HEK293 (cell line): Measurements from ENCODE around the gene PRKCA.

Experiments
- BCL11A ChIP-seq: fragments of 450-650 bp; formaldehyde crosslinking; IDR thresholded peaks from 2 replicates; pipeline ENCODE4 v1.5.1; 2016; ENCODE audit warnings: low read depth, missing biosample characterization, missing genetic modification characterization
- GFI1B ChIP-seq: fragments of 450-650 bp; formaldehyde crosslinking; IDR thresholded peaks from 2 replicates; pipeline ENCODE4 v1.5.1; 2016; ENCODE audit warnings: missing biosample characterization, missing genetic modification characterization
- MEIS1 ChIP-seq: sonication (generic); formaldehyde crosslinking; IDR thresholded peaks from 2 replicates; pipeline ENCODE4 v1.8.1; 2022; ENCODE audit warnings: missing genetic modification reagents, mild to moderate bottlenecking, borderline replicate concordance
- SP7 ChIP-seq: fragments of 450-650 bp; formaldehyde crosslinking; IDR thresholded peaks from 2 replicates; pipeline ENCODE4 v1.5.1; 2016; ENCODE audit warnings: missing biosample characterization, missing genetic modification characterization
- TCF7L2 ChIP-seq: IDR thresholded peaks from 2 replicates; pipeline ENCODE4 v1.6.1; 2011; ENCODE audit warnings: low read depth, mild to moderate bottlenecking, inconsistent platforms, low read length, moderate library complexity, borderline replicate concordance
- YY1 ChIP-seq: fragments of 450-650 bp; formaldehyde crosslinking; IDR thresholded peaks from 2 replicates; pipeline ENCODE4 v1.5.1; 2018; ENCODE audit warnings: missing biosample characterization, missing genetic modification characterization
- ZBTB20 ChIP-seq: fragments of 450-650 bp; formaldehyde crosslinking; IDR thresholded peaks from 2 replicates; pipeline ENCODE4 v1.5.1; 2016; ENCODE audit warnings: missing biosample characterization, missing genetic modification characterization
- ZBTB44 ChIP-seq: fragments of 450-650 bp; IDR thresholded peaks from 2 replicates; pipeline ENCODE4 v1.5.1; 2018; ENCODE audit warnings: missing biosample characterization, mild to moderate bottlenecking, missing genetic modification characterization
- ZEB2 ChIP-seq: fragments of 450-650 bp; formaldehyde crosslinking; IDR thresholded peaks from 2 replicates; pipeline ENCODE4 v1.5.1; 2016; ENCODE audit warnings: missing biosample characterization, missing genetic modification characterization
- ZFP37 ChIP-seq: fragments of 450-650 bp; formaldehyde crosslinking; IDR thresholded peaks from 2 replicates; pipeline ENCODE4 v1.5.1; 2016; ENCODE audit warnings: missing biosample characterization, missing genetic modification characterization
- ZNF121 ChIP-seq: fragments of 450-650 bp; formaldehyde crosslinking; IDR thresholded peaks from 2 replicates; pipeline ENCODE4 v1.5.1; 2016; ENCODE audit warnings: missing biosample characterization, missing genetic modification characterization
- ZNF157 ChIP-seq: fragments of 450-650 bp; formaldehyde crosslinking; IDR thresholded peaks from 2 replicates; pipeline ENCODE4 v1.5.1; 2016; ENCODE audit warnings: missing biosample characterization, missing genetic modification characterization
- ZNF2 ChIP-seq: fragments of 450-650 bp; formaldehyde crosslinking; IDR thresholded peaks from 2 replicates; pipeline ENCODE4 v1.5.1; 2016; ENCODE audit warnings: missing biosample characterization, missing genetic modification characterization
- ZNF239 ChIP-seq: fragments of 450-650 bp; formaldehyde crosslinking; IDR thresholded peaks from 2 replicates; pipeline ENCODE4 v1.5.1; 2016; ENCODE audit warnings: missing biosample characterization, missing genetic modification characterization
- ZNF324 ChIP-seq: fragments of 450-650 bp; formaldehyde crosslinking; IDR thresholded peaks from 2 replicates; pipeline ENCODE4 v1.5.1; 2016; ENCODE audit warnings: missing biosample characterization, missing genetic modification characterization
- ZNF404 ChIP-seq: fragments of 450-650 bp; formaldehyde crosslinking; IDR thresholded peaks from 2 replicates; pipeline ENCODE4 v1.5.1; 2017; ENCODE audit warnings: missing biosample characterization, missing genetic modification characterization
- ZNF423 ChIP-seq: fragments of 450-650 bp; formaldehyde crosslinking; IDR thresholded peaks from 2 replicates; pipeline ENCODE4 v1.5.1; 2016; ENCODE audit warnings: missing biosample characterization, missing genetic modification characterization
- ZNF426 ChIP-seq: fragments of 450-650 bp; formaldehyde crosslinking; IDR thresholded peaks from 2 replicates; pipeline ENCODE4 v1.5.1; 2017; ENCODE audit warnings: missing biosample characterization, missing genetic modification characterization, mild to moderate bottlenecking, inconsistent platforms, moderate library complexity
- ZNF544 ChIP-seq: fragments of 450-650 bp; formaldehyde crosslinking; IDR thresholded peaks from 2 replicates; pipeline ENCODE4 v1.5.0; 2017; ENCODE audit warnings: missing biosample characterization, missing genetic modification characterization
- ZNF549 ChIP-seq: fragments of 450-650 bp; IDR thresholded peaks from 2 replicates; pipeline ENCODE4 v1.5.1; 2018; ENCODE audit warnings: missing biosample characterization, missing genetic modification characterization, mild to moderate bottlenecking, inconsistent platforms, moderate library complexity
- ZNF561 ChIP-seq: fragments of 450-650 bp; IDR thresholded peaks from 2 replicates; pipeline ENCODE4 v1.5.1; 2018; ENCODE audit warnings: missing biosample characterization, missing genetic modification characterization, borderline replicate concordance
- ZNF610 ChIP-seq: fragments of 450-650 bp; formaldehyde crosslinking; IDR thresholded peaks from 2 replicates; pipeline ENCODE4 v1.5.1; 2016; ENCODE audit warnings: missing biosample characterization, missing genetic modification characterization, borderline replicate concordance
- ZNF701 ChIP-seq: fragments of 450-650 bp; formaldehyde crosslinking; IDR thresholded peaks from 2 replicates; pipeline ENCODE4 v1.5.1; 2016; ENCODE audit warnings: missing biosample characterization, missing genetic modification characterization
- ZNF707 ChIP-seq: fragments of 450-650 bp; formaldehyde crosslinking; IDR thresholded peaks from 2 replicates; pipeline ENCODE4 v1.5.1; 2016; ENCODE audit warnings: missing biosample characterization, missing genetic modification characterization
- ZNF76 ChIP-seq: fragments of 450-650 bp; formaldehyde crosslinking; IDR thresholded peaks from 2 replicates; pipeline ENCODE4; 2016; ENCODE audit warnings: low read depth, missing biosample characterization, missing genetic modification characterization, borderline replicate concordance
- TF ChIP-seq, protein P1 (sequence below): fragments of 450-650 bp; formaldehyde crosslinking; IDR thresholded peaks from 2 replicates; pipeline ENCODE4 v1.5.1; 2017; ENCODE audit warnings: missing biosample characterization, missing genetic modification characterization
- TF ChIP-seq, protein P2 (sequence below): fragments of 450-650 bp; formaldehyde crosslinking; IDR thresholded peaks from 2 replicates; pipeline ENCODE4 v1.5.1; 2017; ENCODE audit warnings: missing biosample characterization, mild to moderate bottlenecking, missing genetic modification characterization, moderate library complexity
- TF ChIP-seq, protein P3 (sequence below): fragments of 450-650 bp; formaldehyde crosslinking; IDR thresholded peaks from 2 replicates; pipeline ENCODE4 v1.5.1; 2016; ENCODE audit warnings: missing biosample characterization, missing genetic modification characterization, low read depth
- TF ChIP-seq, protein P4 (sequence below): fragments of 450-650 bp; formaldehyde crosslinking; IDR thresholded peaks from 2 replicates; pipeline ENCODE4 v1.5.1; 2017; ENCODE audit warnings: missing biosample characterization, missing genetic modification characterization
- TF ChIP-seq, protein P5 (sequence below): fragments of 450-650 bp; formaldehyde crosslinking; IDR thresholded peaks from 2 replicates; pipeline ENCODE4 v1.5.1; 2016; ENCODE audit warnings: missing biosample characterization, missing genetic modification characterization, low read depth

Gene PRKCA

GRCh38 chr17:66373944-66374817 is 71.8 kb downstream of the PRKCA start (continued):
- TF ChIP-seq, protein P1, sequence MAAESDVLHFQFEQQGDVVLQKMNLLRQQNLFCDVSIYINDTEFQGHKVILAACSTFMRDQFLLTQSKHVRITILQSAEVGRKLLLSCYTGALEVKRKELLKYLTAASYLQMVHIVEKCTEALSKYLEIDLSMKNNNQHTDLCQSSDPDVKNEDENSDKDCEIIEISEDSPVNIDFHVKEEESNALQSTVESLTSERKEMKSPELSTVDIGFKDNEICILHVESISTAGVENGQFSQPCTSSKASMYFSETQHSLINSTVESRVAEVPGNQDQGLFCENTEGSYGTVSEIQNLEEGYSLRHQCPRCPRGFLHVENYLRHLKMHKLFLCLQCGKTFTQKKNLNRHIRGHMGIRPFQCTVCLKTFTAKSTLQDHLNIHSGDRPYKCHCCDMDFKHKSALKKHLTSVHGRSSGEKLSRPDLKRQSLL, result no peak
- TF ChIP-seq ZNF610 (tag by site-specific recombination) (no peak), ZNF549 (no peak), ZNF426 (tag by site-specific recombination) (no peak), ZNF157 (tag by site-specific recombination) (no peak), SP7 (tag by site-specific recombination) (peak; percentile 98), ZFP37 (no peak), ZEB2 (tag by site-specific recombination) (peak; percentile 73), ZBTB20 (tag by site-specific recombination) (peak; percentile 63), ZNF324 (tag by site-specific recombination) (no peak), MEIS1 (CRISPR knock-in tag) (0 out of 2 replicates have a peak, but pooled peaks have one; percentile 11), ZNF561 (no peak; the same call in 1 of the 2 replicates), ZNF404 (no peak), ZNF544 (tag by site-specific recombination) (no peak), YY1 (no peak), ZNF76 (tag by site-specific recombination) (peak; percentile 46; the same call in 1 of the 2 replicates), ZNF239 (tag by site-specific recombination) (no peak), ZNF701 (no peak), TCF7L2 (no peak), ZNF707 (tag by site-specific recombination) (peak; percentile 73), ZNF423 (tag by site-specific recombination) (no peak), ZBTB44 (tag by site-specific recombination) (peak; percentile 95), BCL11A (tag by site-specific recombination) (no peak), ZNF121 (tag by site-specific recombination) (no peak), GFI1B (tag by site-specific recombination) (no peak), ZNF2 (tag by site-specific recombination) (no peak)
- TF ChIP-seq, protein P2, sequence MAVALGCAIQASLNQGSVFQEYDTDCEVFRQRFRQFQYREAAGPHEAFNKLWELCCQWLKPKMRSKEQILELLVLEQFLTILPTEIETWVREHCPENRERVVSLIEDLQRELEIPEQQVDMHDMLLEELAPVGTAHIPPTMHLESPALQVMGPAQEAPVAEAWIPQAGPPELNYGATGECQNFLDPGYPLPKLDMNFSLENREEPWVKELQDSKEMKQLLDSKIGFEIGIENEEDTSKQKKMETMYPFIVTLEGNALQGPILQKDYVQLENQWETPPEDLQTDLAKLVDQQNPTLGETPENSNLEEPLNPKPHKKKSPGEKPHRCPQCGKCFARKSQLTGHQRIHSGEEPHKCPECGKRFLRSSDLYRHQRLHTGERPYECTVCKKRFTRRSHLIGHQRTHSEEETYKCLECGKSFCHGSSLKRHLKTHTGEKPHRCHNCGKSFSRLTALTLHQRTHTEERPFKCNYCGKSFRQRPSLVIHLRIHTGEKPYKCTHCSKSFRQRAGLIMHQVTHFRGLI, result no peak
- TF ChIP-seq, protein P3, sequence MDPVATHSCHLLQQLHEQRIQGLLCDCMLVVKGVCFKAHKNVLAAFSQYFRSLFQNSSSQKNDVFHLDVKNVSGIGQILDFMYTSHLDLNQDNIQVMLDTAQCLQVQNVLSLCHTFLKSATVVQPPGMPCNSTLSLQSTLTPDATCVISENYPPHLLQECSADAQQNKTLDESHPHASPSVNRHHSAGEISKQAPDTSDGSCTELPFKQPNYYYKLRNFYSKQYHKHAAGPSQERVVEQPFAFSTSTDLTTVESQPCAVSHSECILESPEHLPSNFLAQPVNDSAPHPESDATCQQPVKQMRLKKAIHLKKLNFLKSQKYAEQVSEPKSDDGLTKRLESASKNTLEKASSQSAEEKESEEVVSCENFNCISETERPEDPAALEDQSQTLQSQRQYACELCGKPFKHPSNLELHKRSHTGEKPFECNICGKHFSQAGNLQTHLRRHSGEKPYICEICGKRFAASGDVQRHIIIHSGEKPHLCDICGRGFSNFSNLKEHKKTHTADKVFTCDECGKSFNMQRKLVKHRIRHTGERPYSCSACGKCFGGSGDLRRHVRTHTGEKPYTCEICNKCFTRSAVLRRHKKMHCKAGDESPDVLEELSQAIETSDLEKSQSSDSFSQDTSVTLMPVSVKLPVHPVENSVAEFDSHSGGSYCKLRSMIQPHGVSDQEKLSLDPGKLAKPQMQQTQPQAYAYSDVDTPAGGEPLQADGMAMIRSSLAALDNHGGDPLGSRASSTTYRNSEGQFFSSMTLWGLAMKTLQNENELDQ (tag by site-specific recombination), result no peak
- TF ChIP-seq, protein P4, sequence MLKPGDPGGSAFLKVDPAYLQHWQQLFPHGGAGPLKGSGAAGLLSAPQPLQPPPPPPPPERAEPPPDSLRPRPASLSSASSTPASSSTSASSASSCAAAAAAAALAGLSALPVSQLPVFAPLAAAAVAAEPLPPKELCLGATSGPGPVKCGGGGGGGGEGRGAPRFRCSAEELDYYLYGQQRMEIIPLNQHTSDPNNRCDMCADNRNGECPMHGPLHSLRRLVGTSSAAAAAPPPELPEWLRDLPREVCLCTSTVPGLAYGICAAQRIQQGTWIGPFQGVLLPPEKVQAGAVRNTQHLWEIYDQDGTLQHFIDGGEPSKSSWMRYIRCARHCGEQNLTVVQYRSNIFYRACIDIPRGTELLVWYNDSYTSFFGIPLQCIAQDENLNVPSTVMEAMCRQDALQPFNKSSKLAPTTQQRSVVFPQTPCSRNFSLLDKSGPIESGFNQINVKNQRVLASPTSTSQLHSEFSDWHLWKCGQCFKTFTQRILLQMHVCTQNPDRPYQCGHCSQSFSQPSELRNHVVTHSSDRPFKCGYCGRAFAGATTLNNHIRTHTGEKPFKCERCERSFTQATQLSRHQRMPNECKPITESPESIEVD (tag by site-specific recombination), result no peak
- TF ChIP-seq, protein P5, sequence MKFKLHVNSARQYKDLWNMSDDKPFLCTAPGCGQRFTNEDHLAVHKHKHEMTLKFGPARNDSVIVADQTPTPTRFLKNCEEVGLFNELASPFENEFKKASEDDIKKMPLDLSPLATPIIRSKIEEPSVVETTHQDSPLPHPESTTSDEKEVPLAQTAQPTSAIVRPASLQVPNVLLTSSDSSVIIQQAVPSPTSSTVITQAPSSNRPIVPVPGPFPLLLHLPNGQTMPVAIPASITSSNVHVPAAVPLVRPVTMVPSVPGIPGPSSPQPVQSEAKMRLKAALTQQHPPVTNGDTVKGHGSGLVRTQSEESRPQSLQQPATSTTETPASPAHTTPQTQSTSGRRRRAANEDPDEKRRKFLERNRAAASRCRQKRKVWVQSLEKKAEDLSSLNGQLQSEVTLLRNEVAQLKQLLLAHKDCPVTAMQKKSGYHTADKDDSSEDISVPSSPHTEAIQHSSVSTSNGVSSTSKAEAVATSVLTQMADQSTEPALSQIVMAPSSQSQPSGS (tag by site-specific recombination), result peak; percentile 44; the same call in 1 of the 2 replicates
